ENCODE data around the gene XBP1. TPM values are rescaled to one million over a fixed set of nuclear protein-coding genes. Genes with fewer than 3 reads are reported as not detected.

The XBP1 gene
- total and polyA plus RNA-seq, 2 of the 13 experiments (the other 11 are each of a cell fraction or from before 2014, with no cell fraction given) = 416 to 427 TPM

DNA sequence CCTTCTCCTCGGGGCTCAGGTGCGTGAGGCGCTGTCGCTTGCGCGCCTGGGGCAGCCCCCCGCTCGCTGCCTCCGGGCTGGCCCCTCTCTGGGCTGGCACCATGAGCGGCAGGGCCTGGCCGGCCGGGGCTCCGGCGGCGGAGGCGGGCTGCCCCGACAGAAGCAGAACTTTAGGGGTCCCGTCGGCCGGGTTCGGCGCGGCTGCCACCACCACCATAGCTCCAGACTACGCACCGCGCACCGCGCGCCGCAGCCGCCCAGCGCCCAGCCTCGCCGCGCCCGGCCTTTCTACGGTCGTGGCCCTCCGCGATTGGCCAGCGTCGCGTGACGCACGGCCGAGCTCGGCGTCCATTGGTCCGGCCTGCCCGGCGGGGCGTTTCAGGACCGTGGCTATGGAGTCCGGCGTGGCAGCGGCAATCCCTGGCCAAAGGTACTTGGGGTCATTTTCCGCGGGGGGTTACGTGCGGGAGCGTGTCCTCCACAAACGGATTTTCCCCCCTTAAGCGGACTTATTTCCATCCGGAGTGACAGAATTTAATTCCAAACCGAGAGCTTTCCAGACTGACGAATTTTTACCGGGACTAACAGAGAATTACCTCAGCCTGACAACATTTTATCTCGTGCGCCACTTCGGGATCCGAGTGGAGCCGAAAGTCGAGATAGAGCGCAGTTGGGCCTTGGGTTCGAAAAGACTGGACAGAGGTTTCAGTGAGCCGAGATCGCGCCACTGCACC, at the start of gene XBP1 (continued):
- no peak for TF ChIP-seq ZNF510 (CRISPR knock-in tag; IDR thresholded peaks at IDR 0.05; ENCODE audit: low read depth)
- TF ChIP-seq SNAI1 (CRISPR knock-in tag; IDR thresholded peaks at IDR 0.05; ENCODE audit: borderline replicate concordance) = no peak
- no peak for TF ChIP-seq ZNF335 (CRISPR knock-in tag; IDR thresholded peaks at IDR 0.05)
- TF ChIP-seq SCMH1 (CRISPR knock-in tag; IDR thresholded peaks at IDR 0.05; ENCODE audit: borderline replicate concordance) = no peak
- TF ChIP-seq, protein P1, sequence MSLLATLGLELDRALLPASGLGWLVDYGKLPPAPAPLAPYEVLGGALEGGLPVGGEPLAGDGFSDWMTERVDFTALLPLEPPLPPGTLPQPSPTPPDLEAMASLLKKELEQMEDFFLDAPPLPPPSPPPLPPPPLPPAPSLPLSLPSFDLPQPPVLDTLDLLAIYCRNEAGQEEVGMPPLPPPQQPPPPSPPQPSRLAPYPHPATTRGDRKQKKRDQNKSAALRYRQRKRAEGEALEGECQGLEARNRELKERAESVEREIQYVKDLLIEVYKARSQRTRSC (CRISPR knock-in tag; IDR thresholded peaks at IDR 0.05; ENCODE audit: low read depth) = peak; percentile 66; the same call in 1 of the 2 replicates
- peak; percentile 79 for TF ChIP-seq DMAP1 (CRISPR knock-in tag; IDR thresholded peaks at IDR 0.05)
- TF ChIP-seq, protein P2, sequence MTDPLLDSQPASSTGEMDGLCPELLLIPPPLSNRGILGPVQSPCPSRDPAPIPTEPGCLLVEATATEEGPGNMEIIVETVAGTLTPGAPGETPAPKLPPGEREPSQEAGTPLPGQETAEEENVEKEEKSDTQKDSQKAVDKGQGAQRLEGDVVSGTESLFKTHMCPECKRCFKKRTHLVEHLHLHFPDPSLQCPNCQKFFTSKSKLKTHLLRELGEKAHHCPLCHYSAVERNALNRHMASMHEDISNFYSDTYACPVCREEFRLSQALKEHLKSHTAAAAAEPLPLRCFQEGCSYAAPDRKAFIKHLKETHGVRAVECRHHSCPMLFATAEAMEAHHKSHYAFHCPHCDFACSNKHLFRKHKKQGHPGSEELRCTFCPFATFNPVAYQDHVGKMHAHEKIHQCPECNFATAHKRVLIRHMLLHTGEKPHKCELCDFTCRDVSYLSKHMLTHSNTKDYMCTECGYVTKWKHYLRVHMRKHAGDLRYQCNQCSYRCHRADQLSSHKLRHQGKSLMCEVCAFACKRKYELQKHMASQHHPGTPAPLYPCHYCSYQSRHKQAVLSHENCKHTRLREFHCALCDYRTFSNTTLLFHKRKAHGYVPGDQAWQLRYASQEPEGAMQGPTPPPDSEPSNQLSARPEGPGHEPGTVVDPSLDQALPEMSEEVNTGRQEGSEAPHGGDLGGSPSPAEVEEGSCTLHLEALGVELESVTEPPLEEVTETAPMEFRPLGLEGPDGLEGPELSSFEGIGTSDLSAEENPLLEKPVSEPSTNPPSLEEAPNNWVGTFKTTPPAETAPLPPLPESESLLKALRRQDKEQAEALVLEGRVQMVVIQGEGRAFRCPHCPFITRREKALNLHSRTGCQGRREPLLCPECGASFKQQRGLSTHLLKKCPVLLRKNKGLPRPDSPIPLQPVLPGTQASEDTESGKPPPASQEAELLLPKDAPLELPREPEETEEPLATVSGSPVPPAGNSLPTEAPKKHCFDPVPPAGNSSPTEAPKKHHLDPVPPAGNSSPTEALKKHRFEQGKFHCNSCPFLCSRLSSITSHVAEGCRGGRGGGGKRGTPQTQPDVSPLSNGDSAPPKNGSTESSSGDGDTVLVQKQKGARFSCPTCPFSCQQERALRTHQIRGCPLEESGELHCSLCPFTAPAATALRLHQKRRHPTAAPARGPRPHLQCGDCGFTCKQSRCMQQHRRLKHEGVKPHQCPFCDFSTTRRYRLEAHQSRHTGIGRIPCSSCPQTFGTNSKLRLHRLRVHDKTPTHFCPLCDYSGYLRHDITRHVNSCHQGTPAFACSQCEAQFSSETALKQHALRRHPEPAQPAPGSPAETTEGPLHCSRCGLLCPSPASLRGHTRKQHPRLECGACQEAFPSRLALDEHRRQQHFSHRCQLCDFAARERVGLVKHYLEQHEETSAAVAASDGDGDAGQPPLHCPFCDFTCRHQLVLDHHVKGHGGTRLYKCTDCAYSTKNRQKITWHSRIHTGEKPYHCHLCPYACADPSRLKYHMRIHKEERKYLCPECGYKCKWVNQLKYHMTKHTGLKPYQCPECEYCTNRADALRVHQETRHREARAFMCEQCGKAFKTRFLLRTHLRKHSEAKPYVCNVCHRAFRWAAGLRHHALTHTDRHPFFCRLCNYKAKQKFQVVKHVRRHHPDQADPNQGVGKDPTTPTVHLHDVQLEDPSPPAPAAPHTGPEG (CRISPR knock-in tag; IDR thresholded peaks at IDR 0.05) = no peak
- no peak; the same call in 1 of the 2 replicates for TF ChIP-seq SALL2 (CRISPR knock-in tag; IDR thresholded peaks at IDR 0.05)
- TF ChIP-seq RAD51 (IDR thresholded peaks at IDR 0.05; ENCODE audit: borderline replicate concordance) = no peak
- TF ChIP-seq, protein P3, sequence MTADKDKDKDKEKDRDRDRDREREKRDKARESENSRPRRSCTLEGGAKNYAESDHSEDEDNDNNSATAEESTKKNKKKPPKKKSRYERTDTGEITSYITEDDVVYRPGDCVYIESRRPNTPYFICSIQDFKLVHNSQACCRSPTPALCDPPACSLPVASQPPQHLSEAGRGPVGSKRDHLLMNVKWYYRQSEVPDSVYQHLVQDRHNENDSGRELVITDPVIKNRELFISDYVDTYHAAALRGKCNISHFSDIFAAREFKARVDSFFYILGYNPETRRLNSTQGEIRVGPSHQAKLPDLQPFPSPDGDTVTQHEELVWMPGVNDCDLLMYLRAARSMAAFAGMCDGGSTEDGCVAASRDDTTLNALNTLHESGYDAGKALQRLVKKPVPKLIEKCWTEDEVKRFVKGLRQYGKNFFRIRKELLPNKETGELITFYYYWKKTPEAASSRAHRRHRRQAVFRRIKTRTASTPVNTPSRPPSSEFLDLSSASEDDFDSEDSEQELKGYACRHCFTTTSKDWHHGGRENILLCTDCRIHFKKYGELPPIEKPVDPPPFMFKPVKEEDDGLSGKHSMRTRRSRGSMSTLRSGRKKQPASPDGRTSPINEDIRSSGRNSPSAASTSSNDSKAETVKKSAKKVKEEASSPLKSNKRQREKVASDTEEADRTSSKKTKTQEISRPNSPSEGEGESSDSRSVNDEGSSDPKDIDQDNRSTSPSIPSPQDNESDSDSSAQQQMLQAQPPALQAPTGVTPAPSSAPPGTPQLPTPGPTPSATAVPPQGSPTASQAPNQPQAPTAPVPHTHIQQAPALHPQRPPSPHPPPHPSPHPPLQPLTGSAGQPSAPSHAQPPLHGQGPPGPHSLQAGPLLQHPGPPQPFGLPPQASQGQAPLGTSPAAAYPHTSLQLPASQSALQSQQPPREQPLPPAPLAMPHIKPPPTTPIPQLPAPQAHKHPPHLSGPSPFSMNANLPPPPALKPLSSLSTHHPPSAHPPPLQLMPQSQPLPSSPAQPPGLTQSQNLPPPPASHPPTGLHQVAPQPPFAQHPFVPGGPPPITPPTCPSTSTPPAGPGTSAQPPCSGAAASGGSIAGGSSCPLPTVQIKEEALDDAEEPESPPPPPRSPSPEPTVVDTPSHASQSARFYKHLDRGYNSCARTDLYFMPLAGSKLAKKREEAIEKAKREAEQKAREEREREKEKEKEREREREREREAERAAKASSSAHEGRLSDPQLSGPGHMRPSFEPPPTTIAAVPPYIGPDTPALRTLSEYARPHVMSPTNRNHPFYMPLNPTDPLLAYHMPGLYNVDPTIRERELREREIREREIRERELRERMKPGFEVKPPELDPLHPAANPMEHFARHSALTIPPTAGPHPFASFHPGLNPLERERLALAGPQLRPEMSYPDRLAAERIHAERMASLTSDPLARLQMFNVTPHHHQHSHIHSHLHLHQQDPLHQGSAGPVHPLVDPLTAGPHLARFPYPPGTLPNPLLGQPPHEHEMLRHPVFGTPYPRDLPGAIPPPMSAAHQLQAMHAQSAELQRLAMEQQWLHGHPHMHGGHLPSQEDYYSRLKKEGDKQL (CRISPR knock-in tag; IDR thresholded peaks at IDR 0.05; ENCODE audit: low read depth) = no peak
- no peak for TF ChIP-seq ZFP36L2 (CRISPR knock-in tag; IDR thresholded peaks at IDR 0.05)
- TF ChIP-seq POLR2A (IDR thresholded peaks at IDR 0.05; ENCODE audit: insufficient read depth in 1 of 2, low read depth in 2 of 2, low read length in 2 of 2) = peak; percentile 91 to 98
- TF ChIP-seq IKZF1 (IDR thresholded peaks at IDR 0.05) = no peak
- no peak for TF ChIP-seq ARNT (IDR thresholded peaks at IDR 0.05)
- TF ChIP-seq ZNF143 (CRISPR knock-in tag; IDR thresholded peaks at IDR 0.05) = no peak
- no peak for TF ChIP-seq ATRX (CRISPR knock-in tag; IDR thresholded peaks at IDR 0.05; ENCODE audit: borderline replicate concordance)
- TF ChIP-seq HOXA9 (CRISPR knock-in tag; IDR thresholded peaks at IDR 0.05; ENCODE audit: borderline replicate concordance) = no peak; the same call in 1 of the 2 replicates
- TF ChIP-seq, protein P4, sequence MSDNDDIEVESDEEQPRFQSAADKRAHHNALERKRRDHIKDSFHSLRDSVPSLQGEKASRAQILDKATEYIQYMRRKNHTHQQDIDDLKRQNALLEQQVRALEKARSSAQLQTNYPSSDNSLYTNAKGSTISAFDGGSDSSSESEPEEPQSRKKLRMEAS (IDR thresholded peaks at IDR 0.05) = peak; percentile 90
- TF ChIP-seq ZNF841 (CRISPR knock-in tag; IDR thresholded peaks at IDR 0.05; ENCODE audit: borderline replicate concordance) = peak; percentile 39

All from HepG2 (cell line).